IMR-90 (cell line): Measurements from ENCODE around the gene GRIN2A. TPM values are rescaled to one million over a fixed set of nuclear protein-coding genes. Genes with fewer than 3 reads are reported as not detected.

Source experiments
- ATAC-seq: fragments of 200-7000 bp; cut with Tn5 transposase; 2 replicates; pipeline ENCODE4 v1.9.1; 2020; ENCODE audit warnings: low read depth, mild to moderate bottlenecking, moderate library complexity
- BruUV-seq: library from RNA; stranded (reverse); fragments of 400-500 nt; replicated peaks from 2 replicates; lab custom pipeline; 2021; lab: Mats Ljungman, UMichigan
- CTCF ChIA-PET: fragments of 300-600 bp; formaldehyde crosslinking; extraction: SDS; loops from one replicate; lab custom pipeline; 2021; ENCODE audit warnings: antibody characterized with exemption; lab: Yijun Ruan, JAX
- POLR2A ChIA-PET: fragments of 300-600 bp; sonication (Branson Sonifier 250); formaldehyde crosslinking; loops from one replicate; lab custom pipeline; 2022; ENCODE audit warnings: antibody characterized with exemption; ENCODE audit not compliant: unreplicated experiment; lab: Charles Lee
- DNase-seq: peaks from one replicate; pipeline ENCODE4 v3.0.0; 2013
- H2AFZ ChIP-seq: replicated peaks from 2 replicates; pipeline ENCODE3; 2013; ENCODE audit warnings: low read length, mild to moderate bottlenecking; ENCODE audit not compliant: poor library complexity
- H2AK5ac ChIP-seq: 2 replicates; pipeline ENCODE4 v1.6.1; 2013; ENCODE audit warnings: low read depth, low read length, inconsistent platforms
- H2AK9ac ChIP-seq: replicated peaks from 2 replicates; pipeline ENCODE3; 2013; ENCODE audit warnings: mild to moderate bottlenecking, low read depth, low read length, moderate library complexity; ENCODE audit not compliant: poor library complexity
- H2BK120ac ChIP-seq: 2 replicates; pipeline ENCODE4 v1.6.1; 2013; ENCODE audit warnings: low read depth, low read length, inconsistent platforms
- H2BK15ac ChIP-seq: 3 replicates; pipeline ENCODE4 v1.6.1; 2013; ENCODE audit warnings: low read depth, low read length, inconsistent platforms
- H2BK20ac ChIP-seq: 2 replicates; pipeline ENCODE4 v1.6.1; 2013; ENCODE audit warnings: low read depth, mild to moderate bottlenecking, inconsistent platforms, low read length, moderate library complexity
- H2BK5ac ChIP-seq: 2 replicates; pipeline ENCODE4 v1.6.1; 2013; ENCODE audit warnings: mild to moderate bottlenecking, low read depth, low read length, inconsistent platforms; ENCODE audit not compliant: poor library complexity, severe bottlenecking
- H3K14ac ChIP-seq: replicated peaks from 2 replicates; pipeline ENCODE4 v1.6.1; 2013; ENCODE audit warnings: low read depth, low read length, inconsistent platforms
- H3K18ac ChIP-seq: 2 replicates; pipeline ENCODE4 v1.6.1; 2013; ENCODE audit warnings: low read depth, low read length, control low read depth
- H3K23ac ChIP-seq: 2 replicates; pipeline ENCODE4 v1.6.1; 2013; ENCODE audit warnings: low read depth, low read length, inconsistent platforms
- H3K27ac ChIP-seq: 2 replicates; pipeline ENCODE4 v1.5.1; 2013; ENCODE audit warnings: mild to moderate bottlenecking, control low read depth, low read length; ENCODE audit not compliant: insufficient read depth
- H3K27me3 ChIP-seq: 2 replicates; pipeline ENCODE4 v1.6.1; 2013; ENCODE audit warnings: low read length; ENCODE audit not compliant: control insufficient read depth, insufficient read depth
- H3K36me3 ChIP-seq: 2 replicates; pipeline ENCODE4 v1.6.1; 2013; ENCODE audit warnings: low read length, mixed read lengths; ENCODE audit not compliant: control insufficient read depth, insufficient read depth
- H3K4ac ChIP-seq: 2 replicates; pipeline ENCODE4 v1.6.1; 2013; ENCODE audit warnings: low read depth, low read length, inconsistent platforms
- H3K4me1 ChIP-seq: 2 replicates; pipeline ENCODE4 v1.6.1; 2013; ENCODE audit warnings: low read length, mixed read lengths; ENCODE audit not compliant: control insufficient read depth, insufficient read depth
- H3K4me2 ChIP-seq: 2 replicates; pipeline ENCODE4 v1.6.1; 2013; ENCODE audit warnings: low read depth, mild to moderate bottlenecking, control low read depth, low read length, moderate library complexity
- H3K4me3 ChIP-seq: 2 replicates; pipeline ENCODE4 v1.5.1; 2013; ENCODE audit warnings: low read depth, mild to moderate bottlenecking, control low read depth, low read length, moderate library complexity; ENCODE audit not compliant: insufficient read depth
- H3K56ac ChIP-seq: 2 replicates; pipeline ENCODE4 v1.6.1; 2013; ENCODE audit warnings: low read length, inconsistent platforms; ENCODE audit not compliant: insufficient read depth; ENCODE audit errors: extremely low read depth
- H3K79me1 ChIP-seq, 2 experiments: 2 replicates each; pipeline ENCODE4 v1.6.1; 2013; ENCODE audit warnings: low read length in 2 of 2, inconsistent platforms in 1 of 2, low read depth in 1 of 2
- H3K9ac ChIP-seq: 2 replicates; pipeline ENCODE4 v1.6.1; 2013; ENCODE audit warnings: low read depth, low read length, control low read depth
- H3K9me1 ChIP-seq: 2 replicates; pipeline ENCODE4 v1.6.1; 2013; ENCODE audit warnings: low read length, inconsistent platforms; ENCODE audit not compliant: insufficient read depth
- H3K9me3 ChIP-seq: 2 replicates; pipeline ENCODE4 v1.6.1; 2013; ENCODE audit warnings: low read length; ENCODE audit not compliant: control insufficient read depth, insufficient read depth
- H4K20me1 ChIP-seq: 2 replicates; pipeline ENCODE4 v1.6.1; 2013; ENCODE audit warnings: low read length, inconsistent platforms; ENCODE audit not compliant: insufficient read depth
- H4K5ac ChIP-seq: 2 replicates; pipeline ENCODE4 v1.6.1; 2013; ENCODE audit warnings: mild to moderate bottlenecking, low read depth, low read length, control low read depth
- H4K8ac ChIP-seq, 2 experiments: 2 replicates each; pipeline ENCODE4 v1.6.1; 2013; ENCODE audit warnings: low read depth in 2 of 2, low read length in 2 of 2, control low read depth in 1 of 2, inconsistent platforms in 1 of 2
- H4K91ac ChIP-seq: 2 replicates; pipeline ENCODE4 v1.6.1; 2013; ENCODE audit warnings: low read depth, low read length, inconsistent platforms; ENCODE audit not compliant: insufficient read depth
- BHLHE40 ChIP-seq: fragments of 150-350 bp; IDR thresholded peaks from 2 replicates; pipeline ENCODE4 v1.6.1; 2016; ENCODE audit warnings: mild to moderate bottlenecking, low read depth, low read length
- CEBPB ChIP-seq: IDR thresholded peaks from 2 replicates; pipeline ENCODE4 v1.6.1; 2012; ENCODE audit warnings: low read depth, low read length, improper control_type of control experiment
- CHD1 ChIP-seq: IDR thresholded peaks from 2 replicates; pipeline ENCODE4 v1.6.1; 2012; ENCODE audit warnings: low read depth, low read length, improper control_type of control experiment
- CTCF ChIP-seq: conservative IDR thresholded peaks from 2 replicates; pipeline ENCODE4 v1.5.1; 2012; ENCODE audit warnings: mild to moderate bottlenecking, low read depth, low read length, improper control_type of control experiment
- ELK1 ChIP-seq: fragments of 150-350 bp; IDR thresholded peaks from 2 replicates; pipeline ENCODE4 v1.6.1; 2016; ENCODE audit warnings: low read depth, mild to moderate bottlenecking, low read length, moderate library complexity, borderline replicate concordance
- FOS ChIP-seq: fragments of 150-350 bp; IDR thresholded peaks from 2 replicates; pipeline ENCODE4 v1.6.1; 2016; ENCODE audit warnings: low read depth, low read length
- MAFK ChIP-seq: IDR thresholded peaks from 2 replicates; pipeline ENCODE4 v1.6.1; 2012; ENCODE audit warnings: low read depth, low read length, improper control_type of control experiment
- MAZ ChIP-seq: IDR thresholded peaks from 2 replicates; pipeline ENCODE4 v1.6.1; 2012; ENCODE audit warnings: low read depth, mild to moderate bottlenecking, low read length, improper control_type of control experiment, moderate library complexity, borderline replicate concordance
- MXI1 ChIP-seq: IDR thresholded peaks from 2 replicates; pipeline ENCODE4 v1.6.1; 2012; ENCODE audit warnings: low read depth, mild to moderate bottlenecking, low read length, moderate library complexity, borderline replicate concordance
- NFE2L2 ChIP-seq: fragments of 150-350 bp; IDR thresholded peaks from 2 replicates; pipeline ENCODE4 v1.6.1; 2016; ENCODE audit warnings: low read depth, mild to moderate bottlenecking, low read length
- POLR2A ChIP-seq: IDR thresholded peaks from 2 replicates; pipeline ENCODE4 v1.6.1; 2012; ENCODE audit warnings: mild to moderate bottlenecking, low read depth, low read length
- RAD21 ChIP-seq: IDR thresholded peaks from 2 replicates; pipeline ENCODE4 v1.6.1; 2012; ENCODE audit warnings: low read length, improper control_type of control experiment
- RCOR1 ChIP-seq: IDR thresholded peaks from 2 replicates; pipeline ENCODE4 v1.6.1; 2012; ENCODE audit warnings: mild to moderate bottlenecking, low read length, improper control_type of control experiment; ENCODE audit not compliant: insufficient replicate concordance
- RFX5 ChIP-seq: IDR thresholded peaks from 2 replicates; pipeline ENCODE4 v1.8.0; 2012; ENCODE audit warnings: low read depth, mild to moderate bottlenecking, low read length, moderate library complexity
- SMC3 ChIP-seq: fragments of 150-350 bp; IDR thresholded peaks from 2 replicates; pipeline ENCODE4 v1.6.1; 2016; ENCODE audit warnings: low read depth, mild to moderate bottlenecking, antibody characterized with exemption, low read length, moderate library complexity
- USF2 ChIP-seq: fragments of 150-350 bp; IDR thresholded peaks from 2 replicates; pipeline ENCODE4 v1.6.1; 2017; ENCODE audit warnings: mild to moderate bottlenecking, antibody characterized with exemption, low read length, low read depth
- WGBS, 2 experiments: methylation state at CpG; one replicate each; pipeline versions ENCODE4 v1.1.5 to v1.1.7; 2013; ENCODE audit warnings: missing lambda C conversion rate in 2 of 2; ENCODE audit not compliant: insufficient read length in 1 of 2; ENCODE audit errors: extremely low coverage in 2 of 2; 5-methylcytosine and 5-hydroxymethylcytosine counted together
- dilution Hi-C: fragments of 300-500 bp; cut with HindIII; formaldehyde crosslinking; loops from one replicate; pipeline ENCODE4 v1.14.3; 2018; ENCODE audit warnings: low sequenced_read_pairs; ENCODE audit not compliant: unreplicated experiment
- in situ Hi-C: fragments of 300-500 bp; cut with MboI; formaldehyde crosslinking; loops from 3 replicates; pipeline ENCODE4 v1.14.3; 2019; ENCODE audit warnings: low sequenced_read_pairs, inconsistent platforms, mixed read lengths
- intact Hi-C: fragments of 100-400 bp; cut with micrococcal nuclease; formaldehyde crosslinking; loops from 2 replicates; pipeline ENCODE4 v1.10.0; 2022
- polyA plus RNA-seq, 3 experiments: library from polyadenylated mRNA; depleted of rRNA; stranded (reverse); fragments of >200 nt; gene quantifications; 2 replicates each; pipeline ENCODE4 v1.2.3, GENCODE V29; 2012; ENCODE audit warnings: low replicate concordance in 1 of 3
- total RNA-seq: library from RNA; depleted of rRNA; stranded (reverse); fragments of >200 nt; gene quantifications from 2 replicates; pipeline ENCODE4 v1.2.3, GENCODE V29; 2012

Gene GRIN2A
- total and polyA plus RNA-seq, 2 of the 4 experiments (the other 2 are of a cell fraction) = under 0.01 TPM; not detected in 1

GRCh38 chr16:9739301-9739700, 442.9 kb downstream of the GRIN2A start:
- Histone ChIP-seq H3K9me1 (no peaks in the 10 kb centered on the region), H3K9me3 (peaks cover 22% of the 10 kb centered on the region), H4K20me1 (no peaks in the 10 kb centered on the region), H3K4me1 (no peaks in the 10 kb centered on the region), H2AFZ (no peak overlapping the region), H3K79me1 (no peaks in the 10 kb centered on the region), H2BK5ac (no peak overlapping the region), H3K36me3 (no peaks in the 10 kb centered on the region), H3K4me3 (no peak overlapping the region), H3K56ac (no peak overlapping the region), H2AK5ac (no peak overlapping the region), H2BK15ac (no peak overlapping the region), H2BK20ac (no peak overlapping the region), H3K18ac (no peak overlapping the region), H4K5ac (no peak overlapping the region), H4K91ac (no peak overlapping the region), H4K8ac (no peak overlapping the region), H2AK9ac (no peak overlapping the region), H3K23ac (no peak overlapping the region), H3K27ac (no peak overlapping the region), H2BK120ac (no peak overlapping the region), H3K4ac (no peak overlapping the region), H3K4me2 (no peak overlapping the region), H3K14ac (no peak overlapping the region), H3K27me3 (no peaks in the 10 kb centered on the region), H3K9ac (no peak overlapping the region)
- ATAC-seq (no peak), DNase-seq (no peak)
- ChIA-PET POLR2A (no interaction called here), CTCF (no interaction called here)
- TF ChIP-seq RAD21 (no peak), MAFK (no peak), MAZ (no peak), FOS (no peak), BHLHE40 (no peak), CHD1 (no peak), POLR2A (no peak), MXI1 (no peak), ELK1 (no peak), CTCF (no peak), USF2 (no peak), RFX5 (no peak), SMC3 (no peak), CEBPB (no peak), NFE2L2 (no peak), RCOR1 (no peak)
- no TSS peak for BruUV-seq
- no CpG with 5 or more reads among the region's 6 CpGs for WGBS, 2 experiments
- dilution Hi-C loops = no loop called here
- in situ Hi-C loops = no loop called here
- intact Hi-C loops = no loop called here
